Thyroid gland (tissue), 4 donors: ENCODE measurements around the gene UGT1A5.

Experiments
- POLR2A ChIP-seq, 2 donors: fragments of 450-650 bp; IDR thresholded peaks; one replicate each; pipeline ENCODE4 v1.6.1; 2017; ENCODE audit warnings: antibody characterized with exemption in 2 of 2, mild to moderate bottlenecking in 2 of 2, moderate library complexity in 1 of 2
- TF ChIP-seq, protein P1 (sequence below), 6 experiments: fragments of 200-600 bp in 3 of 6; fragments of 450-650 bp in 3 of 6; sonication (generic) in 3 of 6; IDR thresholded peaks; one replicate each; pipeline ENCODE4 v1.5.1; 2016 to 2019; ENCODE audit warnings: antibody characterized with exemption in 6 of 6, mild to moderate bottlenecking in 2 of 6, inconsistent platforms in 1 of 6, moderate library complexity in 1 of 6

DNA sequence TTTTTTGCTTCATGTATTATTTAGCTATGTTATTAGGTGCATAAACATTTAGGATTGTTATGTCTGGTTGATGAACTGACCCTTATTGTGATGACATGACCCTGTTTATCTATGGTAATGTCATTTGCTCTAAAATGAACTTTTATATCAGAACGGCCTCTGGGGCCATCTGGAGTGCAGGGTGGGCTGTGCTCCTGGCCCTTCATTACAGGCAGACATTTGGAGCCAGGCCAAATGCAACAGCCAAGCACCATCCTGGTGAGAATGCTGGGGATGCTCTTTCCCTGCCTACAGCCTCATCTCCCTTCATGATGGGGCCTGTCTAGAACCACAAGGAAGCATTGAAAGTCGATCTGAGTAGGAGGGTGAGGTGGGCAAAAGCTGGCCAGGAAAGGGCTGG, 103.6 kb downstream of the UGT1A5 start:
- TF ChIP-seq, protein P1, sequence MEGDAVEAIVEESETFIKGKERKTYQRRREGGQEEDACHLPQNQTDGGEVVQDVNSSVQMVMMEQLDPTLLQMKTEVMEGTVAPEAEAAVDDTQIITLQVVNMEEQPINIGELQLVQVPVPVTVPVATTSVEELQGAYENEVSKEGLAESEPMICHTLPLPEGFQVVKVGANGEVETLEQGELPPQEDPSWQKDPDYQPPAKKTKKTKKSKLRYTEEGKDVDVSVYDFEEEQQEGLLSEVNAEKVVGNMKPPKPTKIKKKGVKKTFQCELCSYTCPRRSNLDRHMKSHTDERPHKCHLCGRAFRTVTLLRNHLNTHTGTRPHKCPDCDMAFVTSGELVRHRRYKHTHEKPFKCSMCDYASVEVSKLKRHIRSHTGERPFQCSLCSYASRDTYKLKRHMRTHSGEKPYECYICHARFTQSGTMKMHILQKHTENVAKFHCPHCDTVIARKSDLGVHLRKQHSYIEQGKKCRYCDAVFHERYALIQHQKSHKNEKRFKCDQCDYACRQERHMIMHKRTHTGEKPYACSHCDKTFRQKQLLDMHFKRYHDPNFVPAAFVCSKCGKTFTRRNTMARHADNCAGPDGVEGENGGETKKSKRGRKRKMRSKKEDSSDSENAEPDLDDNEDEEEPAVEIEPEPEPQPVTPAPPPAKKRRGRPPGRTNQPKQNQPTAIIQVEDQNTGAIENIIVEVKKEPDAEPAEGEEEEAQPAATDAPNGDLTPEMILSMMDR (IDR thresholded peaks at IDR 0.05): no peak
- TF ChIP-seq POLR2A (IDR thresholded peaks at IDR 0.05): no peak
